Gastrocnemius medialis (tissue), 4 donors: ENCODE measurements around the gene RNF182.

ENCODE experiments used
- POLR2A ChIP-seq, 2 donors: fragments of 450-650 bp; IDR thresholded peaks; one replicate each; pipeline ENCODE4 v1.6.1; 2017; ENCODE audit warnings: antibody characterized with exemption in 2 of 2, mild to moderate bottlenecking in 2 of 2, moderate library complexity in 2 of 2
- TF ChIP-seq, protein P1 (sequence below), 5 experiments: fragments of 450-650 bp in 3 of 5; fragments of 200-600 bp in 2 of 5; sonication (generic) in 2 of 5; IDR thresholded peaks in 4 of 5; conservative IDR thresholded peaks in 1 of 5; 1 replicate in 4 of 5; 2 replicates in 1 of 5; pipeline ENCODE4 v1.5.1; 2016 to 2019; ENCODE audit warnings: antibody characterized with exemption in 5 of 5, mild to moderate bottlenecking in 3 of 5, moderate library complexity in 3 of 5

GRCh38 chr6:13988049-13988738, 63.4 kb downstream of the RNF182 start:
- TF ChIP-seq, protein P1, sequence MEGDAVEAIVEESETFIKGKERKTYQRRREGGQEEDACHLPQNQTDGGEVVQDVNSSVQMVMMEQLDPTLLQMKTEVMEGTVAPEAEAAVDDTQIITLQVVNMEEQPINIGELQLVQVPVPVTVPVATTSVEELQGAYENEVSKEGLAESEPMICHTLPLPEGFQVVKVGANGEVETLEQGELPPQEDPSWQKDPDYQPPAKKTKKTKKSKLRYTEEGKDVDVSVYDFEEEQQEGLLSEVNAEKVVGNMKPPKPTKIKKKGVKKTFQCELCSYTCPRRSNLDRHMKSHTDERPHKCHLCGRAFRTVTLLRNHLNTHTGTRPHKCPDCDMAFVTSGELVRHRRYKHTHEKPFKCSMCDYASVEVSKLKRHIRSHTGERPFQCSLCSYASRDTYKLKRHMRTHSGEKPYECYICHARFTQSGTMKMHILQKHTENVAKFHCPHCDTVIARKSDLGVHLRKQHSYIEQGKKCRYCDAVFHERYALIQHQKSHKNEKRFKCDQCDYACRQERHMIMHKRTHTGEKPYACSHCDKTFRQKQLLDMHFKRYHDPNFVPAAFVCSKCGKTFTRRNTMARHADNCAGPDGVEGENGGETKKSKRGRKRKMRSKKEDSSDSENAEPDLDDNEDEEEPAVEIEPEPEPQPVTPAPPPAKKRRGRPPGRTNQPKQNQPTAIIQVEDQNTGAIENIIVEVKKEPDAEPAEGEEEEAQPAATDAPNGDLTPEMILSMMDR (IDR thresholded peaks at IDR 0.05 in 4 of 5, conservative IDR thresholded peaks at IDR 0.05 in 1 of 5), result no peak
- no peak for TF ChIP-seq POLR2A (IDR thresholded peaks at IDR 0.05)
